ENCODE results near the gene CD38.

DNA sequence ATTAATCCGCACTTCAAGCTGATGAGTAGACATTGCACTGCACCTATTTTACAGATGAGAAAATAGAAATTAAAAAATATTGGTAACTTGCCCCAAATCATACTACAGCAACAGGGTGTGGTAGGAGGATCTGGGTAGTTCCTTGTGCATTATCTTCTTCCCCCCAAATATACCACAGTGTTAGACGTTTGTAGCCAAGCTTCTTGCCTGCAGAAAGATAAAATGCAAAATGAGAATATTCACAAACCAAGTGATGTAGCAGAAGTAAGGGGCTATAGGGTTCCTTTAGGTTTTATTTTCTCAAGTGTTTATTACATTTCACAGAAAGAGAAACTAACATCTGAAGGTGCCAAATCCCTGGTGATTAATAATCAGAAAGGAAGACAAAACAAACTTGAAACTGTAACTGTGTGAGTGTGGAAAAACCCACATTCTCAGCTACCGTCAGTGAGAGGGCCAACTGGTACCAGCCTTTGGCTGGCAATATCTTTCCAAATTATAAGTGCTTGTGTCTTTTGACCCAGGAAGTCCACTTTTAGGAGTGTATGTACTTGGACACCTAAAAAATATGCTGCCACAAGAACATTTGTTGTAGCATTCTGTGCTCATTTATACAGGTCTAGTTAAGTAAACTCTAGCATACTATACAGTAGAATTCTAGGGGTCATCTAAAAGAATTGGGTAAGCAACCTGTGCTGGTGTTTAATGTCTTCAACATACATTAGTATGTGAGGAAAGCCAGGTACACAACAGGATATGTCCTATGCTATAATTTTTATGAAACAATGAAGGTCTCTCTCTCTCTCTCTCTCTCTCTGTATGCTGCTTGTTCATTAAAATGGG is 6.7 kb upstream of the CD38 start:
- TF ChIP-seq, protein P1, sequence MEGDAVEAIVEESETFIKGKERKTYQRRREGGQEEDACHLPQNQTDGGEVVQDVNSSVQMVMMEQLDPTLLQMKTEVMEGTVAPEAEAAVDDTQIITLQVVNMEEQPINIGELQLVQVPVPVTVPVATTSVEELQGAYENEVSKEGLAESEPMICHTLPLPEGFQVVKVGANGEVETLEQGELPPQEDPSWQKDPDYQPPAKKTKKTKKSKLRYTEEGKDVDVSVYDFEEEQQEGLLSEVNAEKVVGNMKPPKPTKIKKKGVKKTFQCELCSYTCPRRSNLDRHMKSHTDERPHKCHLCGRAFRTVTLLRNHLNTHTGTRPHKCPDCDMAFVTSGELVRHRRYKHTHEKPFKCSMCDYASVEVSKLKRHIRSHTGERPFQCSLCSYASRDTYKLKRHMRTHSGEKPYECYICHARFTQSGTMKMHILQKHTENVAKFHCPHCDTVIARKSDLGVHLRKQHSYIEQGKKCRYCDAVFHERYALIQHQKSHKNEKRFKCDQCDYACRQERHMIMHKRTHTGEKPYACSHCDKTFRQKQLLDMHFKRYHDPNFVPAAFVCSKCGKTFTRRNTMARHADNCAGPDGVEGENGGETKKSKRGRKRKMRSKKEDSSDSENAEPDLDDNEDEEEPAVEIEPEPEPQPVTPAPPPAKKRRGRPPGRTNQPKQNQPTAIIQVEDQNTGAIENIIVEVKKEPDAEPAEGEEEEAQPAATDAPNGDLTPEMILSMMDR (IDR thresholded peaks at IDR 0.05) = no peak
- TF ChIP-seq POLR2AphosphoS5 (IDR thresholded peaks at IDR 0.05) = no peak
